ENCODE results near the gene PUM1. TPM values are rescaled to one million over a fixed set of nuclear protein-coding genes. Genes with fewer than 3 reads are reported as not detected.

PUM1 gene
- total and polyA plus RNA-seq, 2 of the 4 experiments (the other 2 are of a cell fraction), result 75.4 to 137 TPM

DNA sequence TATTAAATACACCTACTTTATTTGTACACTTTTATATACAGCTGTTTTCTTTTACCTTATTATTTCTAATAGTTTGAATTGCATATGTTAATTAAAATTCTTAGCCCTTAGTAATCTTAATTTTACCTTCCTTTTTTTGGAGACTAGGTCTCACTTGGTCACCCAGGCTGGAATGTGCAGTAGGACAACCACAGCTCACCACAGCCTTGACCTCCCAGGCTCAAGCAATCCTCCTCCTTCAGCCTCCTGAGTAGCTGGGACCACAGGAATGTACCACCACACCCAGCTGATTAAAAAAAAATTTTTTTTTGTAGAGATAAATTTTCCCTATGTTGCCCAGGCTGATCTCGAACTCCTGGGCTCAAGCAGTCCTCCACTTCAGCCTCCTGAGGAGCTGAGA is 141.9 kb downstream of the PUM1 start:
- H4K20me1 ChIP-seq (ENCODE audit: insufficient read depth, low read length), result no peaks in the 10 kb centered on the region

More for the DNA sequence above, 141.9 kb downstream of the PUM1 start:
- Histone ChIP-seq H3K56ac (ENCODE audit: extremely low read depth, insufficient read depth, low read length) (no peak overlapping the region), H4K91ac (ENCODE audit: insufficient read depth, low read depth, low read length) (no peak overlapping the region), H3K27ac (ENCODE audit: insufficient read depth, low read length) (no peak overlapping the region), H3K9ac (ENCODE audit: low read depth, low read length) (no peak overlapping the region), H4K5ac (ENCODE audit: low read depth, low read length) (no peak overlapping the region), H2BK20ac (ENCODE audit: low read depth, low read length) (no peak overlapping the region), H3K14ac (replicated peaks; ENCODE audit: low read depth, low read length) (no peak overlapping the region), H2BK120ac (ENCODE audit: low read depth, low read length) (no peak overlapping the region), H3K4me3 (ENCODE audit: insufficient read depth, low read depth, low read length) (no peak overlapping the region), H3K36me3 (ENCODE audit: control insufficient read depth, insufficient read depth, low read length) (no peaks in the 10 kb centered on the region), H4K8ac (ENCODE audit: low read depth in 2 of 2, low read length in 2 of 2) (no peak overlapping the region), H3K4me2 (ENCODE audit: low read depth, low read length) (no peak overlapping the region), H3K9me1 (ENCODE audit: insufficient read depth, low read length) (peaks cover 2% of the 10 kb centered on the region; the same call in 1 of the 2 replicates), H2AK9ac (replicated peaks; ENCODE audit: low read depth, low read length, poor library complexity) (no peak overlapping the region), H2BK15ac (ENCODE audit: low read depth, low read length) (no peak overlapping the region), H2BK5ac (ENCODE audit: low read depth, low read length, poor library complexity, severe bottlenecking) (no peak overlapping the region), H3K4me1 (ENCODE audit: control insufficient read depth, insufficient read depth, low read length) (no peaks in the 10 kb centered on the region), H3K27me3 (ENCODE audit: control insufficient read depth, insufficient read depth, low read length) (no peaks in the 10 kb centered on the region), H3K18ac (ENCODE audit: low read depth, low read length) (no peak overlapping the region), H3K9me3 (ENCODE audit: control insufficient read depth, insufficient read depth, low read length) (no peaks in the 10 kb centered on the region), H2AFZ (replicated peaks; ENCODE audit: low read length, poor library complexity) (no peak overlapping the region), H2AK5ac (ENCODE audit: low read depth, low read length) (no peak overlapping the region), H3K79me1 (ENCODE audit: low read depth in 1 of 2, low read length in 2 of 2) (no peaks in the 10 kb centered on the region), H3K23ac (ENCODE audit: low read depth, low read length) (no peak overlapping the region), H3K4ac (ENCODE audit: low read depth, low read length) (no peak overlapping the region)
- ATAC-seq (ENCODE audit: low read depth), result peak; percentile 22; the same call in 1 of the 2 replicates
- WGBS, 2 experiments (ENCODE audit: extremely low coverage in 2 of 2, insufficient read length in 1 of 2), result no CpG with 5 or more reads among the region's 1 CpG
- in situ Hi-C loops (cut with MboI; ENCODE audit: low sequenced_read_pairs) (no loop called here), dilution Hi-C loops (cut with HindIII; ENCODE audit: low sequenced_read_pairs, unreplicated experiment) (loop anchor here (25.0 kb wide), 1 partner anchor 111 kb away; no protein-coding TSS in a partner anchor), intact Hi-C loops (cut with micrococcal nuclease) (no loop called here)
- TF ChIP-seq POLR2A (IDR thresholded peaks at IDR 0.05; ENCODE audit: low read depth, low read length), result no peak
- TF ChIP-seq, protein P1, sequence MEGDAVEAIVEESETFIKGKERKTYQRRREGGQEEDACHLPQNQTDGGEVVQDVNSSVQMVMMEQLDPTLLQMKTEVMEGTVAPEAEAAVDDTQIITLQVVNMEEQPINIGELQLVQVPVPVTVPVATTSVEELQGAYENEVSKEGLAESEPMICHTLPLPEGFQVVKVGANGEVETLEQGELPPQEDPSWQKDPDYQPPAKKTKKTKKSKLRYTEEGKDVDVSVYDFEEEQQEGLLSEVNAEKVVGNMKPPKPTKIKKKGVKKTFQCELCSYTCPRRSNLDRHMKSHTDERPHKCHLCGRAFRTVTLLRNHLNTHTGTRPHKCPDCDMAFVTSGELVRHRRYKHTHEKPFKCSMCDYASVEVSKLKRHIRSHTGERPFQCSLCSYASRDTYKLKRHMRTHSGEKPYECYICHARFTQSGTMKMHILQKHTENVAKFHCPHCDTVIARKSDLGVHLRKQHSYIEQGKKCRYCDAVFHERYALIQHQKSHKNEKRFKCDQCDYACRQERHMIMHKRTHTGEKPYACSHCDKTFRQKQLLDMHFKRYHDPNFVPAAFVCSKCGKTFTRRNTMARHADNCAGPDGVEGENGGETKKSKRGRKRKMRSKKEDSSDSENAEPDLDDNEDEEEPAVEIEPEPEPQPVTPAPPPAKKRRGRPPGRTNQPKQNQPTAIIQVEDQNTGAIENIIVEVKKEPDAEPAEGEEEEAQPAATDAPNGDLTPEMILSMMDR (conservative IDR thresholded peaks at IDR 0.05; ENCODE audit: low read depth, low read length), result no peak
- no peak for TF ChIP-seq BHLHE40 (IDR thresholded peaks at IDR 0.05; ENCODE audit: low read depth, low read length)
- no peak for TF ChIP-seq MXI1 (IDR thresholded peaks at IDR 0.05; ENCODE audit: borderline replicate concordance, low read depth, low read length)
- TF ChIP-seq, protein P2, sequence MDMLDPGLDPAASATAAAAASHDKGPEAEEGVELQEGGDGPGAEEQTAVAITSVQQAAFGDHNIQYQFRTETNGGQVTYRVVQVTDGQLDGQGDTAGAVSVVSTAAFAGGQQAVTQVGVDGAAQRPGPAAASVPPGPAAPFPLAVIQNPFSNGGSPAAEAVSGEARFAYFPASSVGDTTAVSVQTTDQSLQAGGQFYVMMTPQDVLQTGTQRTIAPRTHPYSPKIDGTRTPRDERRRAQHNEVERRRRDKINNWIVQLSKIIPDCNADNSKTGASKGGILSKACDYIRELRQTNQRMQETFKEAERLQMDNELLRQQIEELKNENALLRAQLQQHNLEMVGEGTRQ (IDR thresholded peaks at IDR 0.05; ENCODE audit: low read depth, low read length), result no peak
- TF ChIP-seq CEBPB (IDR thresholded peaks at IDR 0.05; ENCODE audit: low read depth, low read length), result no peak
- no peak for TF ChIP-seq NFE2L2 (IDR thresholded peaks at IDR 0.05; ENCODE audit: low read depth, low read length)
- TF ChIP-seq SMC3 (IDR thresholded peaks at IDR 0.05; ENCODE audit: low read depth, low read length), result no peak
- TF ChIP-seq CHD1 (IDR thresholded peaks at IDR 0.05; ENCODE audit: low read depth, low read length), result no peak
- no peak for TF ChIP-seq RAD21 (IDR thresholded peaks at IDR 0.05; ENCODE audit: low read length)
- no peak for TF ChIP-seq MAZ (IDR thresholded peaks at IDR 0.05; ENCODE audit: borderline replicate concordance, low read depth, low read length)
- TF ChIP-seq FOS (IDR thresholded peaks at IDR 0.05; ENCODE audit: low read depth, low read length), result no peak
- TF ChIP-seq MAFK (IDR thresholded peaks at IDR 0.05; ENCODE audit: low read depth, low read length), result no peak
- TF ChIP-seq RCOR1 (IDR thresholded peaks at IDR 0.05; ENCODE audit: insufficient replicate concordance, low read length), result no peak
- BruUV-seq (replicated peaks), result no TSS peak
- POLR2A ChIA-PET (ENCODE audit: unreplicated experiment), result no interaction called here
- DNase-seq, result no peak
- CTCF ChIA-PET, result interaction anchor here (0.6 to 1.2 kb wide), 2 partner anchors 12 to 140 kb away, joined by 3 read pairs; no protein-coding TSS in a partner anchor

Data from IMR-90 (cell line).